ENCODE data around the gene RAB11FIP3.
"Not testable (repeated sequence)": the region's sequence is repeated elsewhere in the genome, so short reads cannot be mapped to it uniquely, and the experiment has no call there.

RAB11FIP3 gene

GRCh38 chr16:471353-472198, 46.1 kb downstream of the RAB11FIP3 start:
- TF ChIP-seq CTCF (conservative IDR thresholded peaks at IDR 0.05; ENCODE audit: low read depth, low read length), result no peak
- no peak overlapping the region for H3K4me3 ChIP-seq (ENCODE audit: low read length)
- DNase-seq (ENCODE audit: low read depth), result no peak

- no peak overlapping the region for H3K4me3 ChIP-seq (ENCODE audit: low read length)
- no peak for DNase-seq (ENCODE audit: low read depth)
- TF ChIP-seq CTCF (conservative IDR thresholded peaks at IDR 0.05; ENCODE audit: low read depth, low read length), result no peak
These were observed 46.7 kb downstream of the RAB11FIP3 start for GRCh38 chr16:472199-472504.

- no peak for DNase-seq (ENCODE audit: low read depth)
- TF ChIP-seq CTCF (conservative IDR thresholded peaks at IDR 0.05; ENCODE audit: low read depth, low read length), result no peak
- H3K4me3 ChIP-seq (ENCODE audit: low read length), result no peak overlapping the region
These were observed 47.9 kb downstream of the RAB11FIP3 start for GRCh38 chr16:473046-474043.

GRCh38 chr16:474420-475122, 49.1 kb downstream of the RAB11FIP3 start:
- no peak for TF ChIP-seq CTCF (conservative IDR thresholded peaks at IDR 0.05; ENCODE audit: low read depth, low read length)
- no peak overlapping the region for H3K4me3 ChIP-seq (ENCODE audit: low read length)
- no peak for DNase-seq (ENCODE audit: low read depth)

GRCh38 chr16:476039-476438, 50.6 kb downstream of the RAB11FIP3 start:
- H3K4me3 ChIP-seq (ENCODE audit: low read length), result no peak overlapping the region
- TF ChIP-seq CTCF (conservative IDR thresholded peaks at IDR 0.05; ENCODE audit: low read depth, low read length), result no peak
- DNase-seq (ENCODE audit: low read depth), result peak; percentile 39

- DNase-seq (ENCODE audit: low read depth), result no peak
- TF ChIP-seq CTCF (conservative IDR thresholded peaks at IDR 0.05; ENCODE audit: low read depth, low read length), result no peak
- no peak overlapping the region for H3K4me3 ChIP-seq (ENCODE audit: low read length)
These were observed 52.1 kb downstream of the RAB11FIP3 start for GRCh38 chr16:477301-478157.

- not testable (repeated sequence) for DNase-seq (ENCODE audit: low read depth); H3K4me3 ChIP-seq (ENCODE audit: low read length)
These were observed 52.8 kb downstream of the RAB11FIP3 start for GRCh38 chr16:478287-478686.
